ENCODE measurements around the gene ADAM33.

Gene ADAM33

GRCh38 chr20:3645309-3646066 lies 36.3 kb downstream of the ADAM33 start:
- H3K36me3 Mint-ChIP-seq, result peaks cover 41 to 49% of the 10 kb centered on the region in 2 donors
- no peak overlapping the region for H3K27ac Mint-ChIP-seq
- DNase-seq (no peak), ATAC-seq (replicated peaks) (no peak)
- H3K27me3 Mint-ChIP-seq, result no peaks in the 10 kb centered on the region
- H3K9me3 Mint-ChIP-seq, result no peaks in the 10 kb centered on the region
- H3K4me1 Mint-ChIP-seq, result no peaks in the 10 kb centered on the region
- H3K4me3 Mint-ChIP-seq, result no peak overlapping the region

GRCh38 chr20:3640259-3640658 lies 41.6 kb downstream of the ADAM33 start:
- peaks cover 0 to 2% of the 10 kb centered on the region in 2 donors for H3K9me3 Mint-ChIP-seq
- no peak overlapping the region for H3K4me3 Mint-ChIP-seq
- H3K27ac Mint-ChIP-seq, result no peak overlapping the region
- no peaks in the 10 kb centered on the region for H3K4me1 Mint-ChIP-seq
- no peak for DNase-seq
- peaks cover 38 to 40% of the 10 kb centered on the region in 2 donors for H3K36me3 Mint-ChIP-seq
- no peak for ATAC-seq (replicated peaks)
- H3K27me3 Mint-ChIP-seq, result no peaks in the 10 kb centered on the region

- no peaks in the 10 kb centered on the region for H3K4me1 Mint-ChIP-seq
- ATAC-seq (replicated peaks) (no peak), DNase-seq (no peak)
- no peak overlapping the region for H3K4me3 Mint-ChIP-seq
- no peaks in the 10 kb centered on the region for H3K27me3 Mint-ChIP-seq
- no peak overlapping the region for H3K27ac Mint-ChIP-seq
- peaks cover 12 to 34% of the 10 kb centered on the region in 2 donors for H3K36me3 Mint-ChIP-seq
- H3K9me3 Mint-ChIP-seq, result peaks cover 0 to 2% of the 10 kb centered on the region in 2 donors
These were observed 46.5 kb downstream of the ADAM33 start for GRCh38 chr20:3635346-3635745.

DNA sequence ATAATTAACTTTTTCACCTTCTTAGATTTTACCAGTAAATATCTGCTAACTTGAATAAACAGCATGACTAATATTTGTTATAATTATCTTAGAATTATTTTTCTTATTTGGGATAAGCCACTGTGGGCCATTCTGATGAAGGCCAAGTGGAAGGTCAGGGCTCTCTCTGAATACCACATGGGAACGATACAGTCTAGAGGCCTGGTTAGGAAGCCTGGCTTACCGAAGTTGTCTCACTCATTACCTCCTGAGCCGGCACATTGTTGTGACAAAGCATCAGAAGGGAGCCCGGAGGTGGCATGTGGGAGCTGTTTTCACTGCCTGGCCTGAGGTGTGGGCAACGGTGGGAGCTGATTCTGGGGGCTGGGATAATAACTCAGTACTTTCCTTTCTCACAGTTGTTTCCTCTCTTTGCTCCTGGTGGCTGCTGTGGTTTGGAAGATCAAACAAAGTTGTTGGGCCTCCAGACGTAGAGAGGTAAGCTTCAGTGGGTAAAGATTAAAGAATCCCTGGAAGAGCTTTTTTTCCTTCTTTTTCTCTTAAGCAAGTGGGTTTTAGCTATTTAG lies 47.8 kb downstream of the ADAM33 start:
- Mint-ChIP-seq H3K4me1 (no peaks in the 10 kb centered on the region), H3K4me3 (no peak overlapping the region), H3K36me3 (peaks cover 13 to 38% of the 10 kb centered on the region in 2 donors), H3K27me3 (no peaks in the 10 kb centered on the region), H3K27ac (no peak overlapping the region), H3K9me3 (no peaks in the 10 kb centered on the region)
- ATAC-seq (replicated peaks), result no peak
- no peak for DNase-seq

DNA sequence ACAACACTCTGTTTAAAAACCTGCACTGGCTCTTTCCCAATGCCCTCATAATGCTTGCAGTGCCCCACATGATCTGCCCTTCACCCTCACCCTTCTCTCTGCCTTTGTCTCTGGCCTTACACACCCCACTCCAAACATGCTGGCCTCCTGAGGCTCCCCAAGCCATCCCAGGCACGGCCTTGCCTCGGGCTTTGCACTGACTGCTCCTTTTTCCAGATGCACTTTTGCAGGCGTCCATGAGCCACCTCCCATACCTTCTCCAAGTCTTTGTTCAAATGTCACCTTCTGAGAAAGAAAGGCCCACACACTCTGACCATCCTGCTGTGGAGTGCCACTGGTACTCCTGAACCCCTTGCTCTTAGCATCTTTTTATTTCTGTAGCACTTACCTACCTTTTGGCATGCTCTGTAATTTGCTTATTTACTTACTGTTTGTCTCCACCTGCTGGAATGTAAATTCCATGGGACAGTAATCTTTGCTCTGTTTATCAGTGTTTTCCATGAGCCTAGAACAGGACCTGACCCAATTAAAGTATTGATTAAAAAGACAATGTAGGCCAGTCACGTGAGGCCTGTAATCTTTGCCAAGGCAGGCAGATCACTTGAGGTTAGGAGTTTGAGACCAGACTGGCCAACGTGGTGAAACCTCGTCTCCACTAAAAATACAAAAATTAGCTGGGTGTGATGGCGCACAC lies 49.4 kb downstream of the ADAM33 start:
- no peaks in the 10 kb centered on the region for H3K27me3 Mint-ChIP-seq
- H3K4me3 Mint-ChIP-seq, result no peak overlapping the region
- H3K27ac Mint-ChIP-seq, result no peak overlapping the region
- ATAC-seq (replicated peaks) (no peak), DNase-seq (no peak)
- no peaks in the 10 kb centered on the region for H3K9me3 Mint-ChIP-seq
- no peaks in the 10 kb centered on the region for H3K4me1 Mint-ChIP-seq
- H3K36me3 Mint-ChIP-seq, result peaks cover 16 to 36% of the 10 kb centered on the region in 2 donors

DNA sequence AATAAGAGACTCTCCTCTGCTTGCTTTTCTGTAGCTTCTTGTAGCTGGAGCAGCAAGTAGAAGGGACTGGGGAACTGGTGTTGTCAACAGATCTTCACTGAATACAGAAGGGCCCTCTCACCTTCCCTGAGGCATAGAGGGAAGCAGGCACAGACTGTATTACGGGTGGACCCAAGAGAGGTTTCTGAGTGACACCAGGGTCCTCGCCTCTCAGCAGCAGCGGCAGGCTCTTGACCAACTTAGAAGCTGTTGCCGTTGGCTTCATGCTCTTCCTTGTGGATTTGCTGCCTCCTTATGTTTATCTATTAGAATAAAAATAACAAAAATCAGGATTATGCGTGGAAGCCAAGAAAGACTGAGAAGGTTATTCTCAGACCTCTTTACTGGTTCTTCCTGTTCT lies 50.3 kb downstream of the ADAM33 start:
- H3K9me3 Mint-ChIP-seq, result no peaks in the 10 kb centered on the region
- no peak overlapping the region for H3K27ac Mint-ChIP-seq
- no peak for DNase-seq
- no peaks in the 10 kb centered on the region for H3K27me3 Mint-ChIP-seq
- no peak overlapping the region for H3K4me3 Mint-ChIP-seq
- H3K4me1 Mint-ChIP-seq, result no peaks in the 10 kb centered on the region
- no peak for ATAC-seq (replicated peaks)
- peaks cover 20 to 40% of the 10 kb centered on the region in 2 donors for H3K36me3 Mint-ChIP-seq

DNA sequence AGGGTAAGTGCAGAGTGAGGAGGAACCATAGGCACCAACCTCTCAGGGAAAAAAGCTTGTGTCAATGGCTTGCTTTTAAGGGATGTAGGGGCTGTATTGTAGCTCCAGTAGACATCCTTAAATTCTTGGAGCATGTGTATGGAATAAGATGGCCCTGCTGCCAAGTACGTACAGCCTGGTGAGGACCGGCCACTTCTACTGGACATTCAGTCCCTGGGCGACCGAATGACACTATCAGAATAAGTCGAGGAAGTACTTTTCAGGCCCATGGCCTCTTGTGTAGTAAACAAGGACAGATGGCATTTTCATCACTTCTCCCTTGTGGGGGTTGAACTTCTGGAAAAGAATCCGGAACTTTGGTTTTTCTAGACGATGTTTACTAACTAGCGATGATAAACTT lies 51.4 kb downstream of the ADAM33 start:
- Mint-ChIP-seq H3K4me1 (no peaks in the 10 kb centered on the region), H3K36me3 (peaks cover 24 to 44% of the 10 kb centered on the region in 2 donors)
- no peak for ATAC-seq (replicated peaks)

DNA sequence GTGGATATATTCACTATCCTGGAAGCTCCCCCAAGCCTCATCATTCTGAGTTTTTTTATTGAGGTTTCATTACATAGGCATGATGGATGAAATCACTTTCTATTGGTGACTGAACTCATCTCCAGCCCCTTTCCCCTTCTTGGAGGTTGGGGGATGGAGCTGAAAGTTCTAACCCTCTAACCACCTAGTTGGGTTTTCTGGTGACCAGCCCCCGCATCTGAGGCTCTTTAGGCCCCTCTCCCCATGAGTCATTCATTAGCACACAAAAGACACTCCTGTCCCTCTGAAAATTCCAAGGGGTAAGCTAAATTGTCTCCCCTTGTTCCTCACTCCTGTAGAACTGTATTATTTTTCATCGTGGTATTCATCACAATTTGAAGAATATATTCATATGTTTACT lies 51.9 kb downstream of the ADAM33 start:
- DNase-seq, result no peak
- no peak for ATAC-seq (replicated peaks)
- no peaks in the 10 kb centered on the region for H3K27me3 Mint-ChIP-seq
- H3K36me3 Mint-ChIP-seq, result peaks cover 25 to 49% of the 10 kb centered on the region in 2 donors
- H3K4me3 Mint-ChIP-seq, result no peak overlapping the region
- no peak overlapping the region for H3K27ac Mint-ChIP-seq
- no peaks in the 10 kb centered on the region for H3K4me1 Mint-ChIP-seq
- no peaks in the 10 kb centered on the region for H3K9me3 Mint-ChIP-seq

More for the DNA sequence above, 51.4 kb downstream of the ADAM33 start:
- Mint-ChIP-seq H3K9me3 (no peaks in the 10 kb centered on the region), H3K27me3 (no peaks in the 10 kb centered on the region), H3K27ac (no peak overlapping the region), H3K4me3 (no peak overlapping the region)
- no peak for DNase-seq

DNA sequence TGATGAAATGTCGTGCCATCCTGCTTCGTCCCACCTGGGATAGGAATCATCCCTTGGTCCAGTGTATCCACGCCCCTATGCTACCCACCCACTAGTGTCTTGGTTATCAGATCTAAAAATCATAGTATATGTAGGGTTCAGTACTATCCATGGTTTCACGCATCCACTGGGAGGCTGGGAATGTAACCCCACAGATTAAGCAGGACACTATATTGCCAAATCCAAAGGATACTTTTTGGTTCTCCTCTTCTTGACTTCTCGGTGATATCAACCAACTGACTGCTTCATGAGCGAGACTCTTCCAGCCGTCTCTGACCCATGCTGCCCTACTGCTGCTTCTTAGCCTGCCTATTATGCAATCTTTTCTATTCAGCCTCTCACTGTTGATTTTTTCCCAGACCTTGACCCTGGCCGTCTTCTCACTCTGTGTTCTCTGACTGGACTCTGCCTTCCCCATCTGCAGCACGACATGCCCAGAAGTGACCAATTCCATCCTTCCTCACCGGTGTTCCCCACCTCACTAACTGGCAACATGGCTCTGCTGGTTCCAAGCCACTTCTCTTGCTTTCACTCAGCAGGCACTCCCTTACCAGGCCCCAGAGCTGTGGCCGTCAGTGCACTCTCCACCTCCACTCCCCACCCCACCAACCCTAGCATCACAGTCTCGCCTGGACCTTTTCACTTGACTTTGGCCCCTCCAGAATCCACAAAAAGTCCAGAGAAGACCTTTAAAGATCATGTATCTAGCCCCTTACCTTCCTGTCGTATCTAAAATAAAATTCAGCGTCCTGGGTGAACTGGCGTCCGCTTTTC lies 53.1 kb downstream of the ADAM33 start:
- Mint-ChIP-seq H3K27me3 (no peaks in the 10 kb centered on the region), H3K9me3 (no peaks in the 10 kb centered on the region), H3K4me3 (no peak overlapping the region), H3K4me1 (no peaks in the 10 kb centered on the region), H3K27ac (no peak overlapping the region), H3K36me3 (peaks cover 25 to 43% of the 10 kb centered on the region in 2 donors)
- ATAC-seq (replicated peaks) (no peak), DNase-seq (no peak)

- DNase-seq, result no peak
- Mint-ChIP-seq H3K27me3 (no peaks in the 10 kb centered on the region), H3K9me3 (no peaks in the 10 kb centered on the region), H3K36me3 (peaks cover 25 to 43% of the 10 kb centered on the region in 2 donors), H3K4me1 (no peaks in the 10 kb centered on the region), H3K27ac (no peak overlapping the region), H3K4me3 (no peak overlapping the region)
- no peak for ATAC-seq (replicated peaks)
These were observed 54.3 kb downstream of the ADAM33 start for GRCh38 chr20:3627476-3627875.

DNA sequence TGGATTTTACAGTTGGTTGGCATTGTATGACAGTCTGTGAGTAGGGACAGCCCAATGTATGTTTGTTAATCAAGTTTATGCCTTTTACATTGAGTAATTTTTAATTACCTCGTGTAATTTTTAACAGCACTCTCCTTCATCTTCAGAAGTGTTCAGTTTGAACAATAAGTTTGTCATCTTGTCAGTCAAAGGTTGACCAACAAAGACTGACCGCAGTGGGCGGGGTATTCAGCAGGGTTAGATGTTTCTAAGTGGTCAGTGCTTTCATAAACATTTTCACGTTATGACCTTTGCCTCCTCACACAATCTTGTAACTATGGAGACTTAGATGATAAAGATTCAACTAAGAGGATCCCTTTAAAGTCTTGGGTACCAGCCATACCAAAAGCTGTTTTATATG lies 59.4 kb downstream of the ADAM33 start:
- DNase-seq, result no peak
- Mint-ChIP-seq H3K9me3 (no peaks in the 10 kb centered on the region), H3K4me3 (no peak overlapping the region), H3K27me3 (no peaks in the 10 kb centered on the region), H3K36me3 (peaks cover 25 to 37% of the 10 kb centered on the region in 2 donors), H3K27ac (no peak overlapping the region), H3K4me1 (no peaks in the 10 kb centered on the region)
- ATAC-seq (replicated peaks), result no peak

- no peaks in the 10 kb centered on the region for H3K4me1 Mint-ChIP-seq
- H3K27me3 Mint-ChIP-seq, result no peaks in the 10 kb centered on the region
- peaks cover 32 to 45% of the 10 kb centered on the region in 2 donors for H3K36me3 Mint-ChIP-seq
- no peak overlapping the region for H3K27ac Mint-ChIP-seq
- ATAC-seq (replicated peaks) (no peak), DNase-seq (no peak)
- no peak overlapping the region for H3K4me3 Mint-ChIP-seq
- no peaks in the 10 kb centered on the region for H3K9me3 Mint-ChIP-seq
These were observed 60.7 kb downstream of the ADAM33 start for GRCh38 chr20:3621111-3621510.

Data from stimulated activated naive B cell treated with anti-CD40 and anti-IgM and Interleukin-4, amounts not matched to agents 10 μg/mL and 1 μg/mL and 100 μg/mL, for 72 hours (primary cell).